ENCODE results near the gene BRCC3.

BRCC3 gene

GRCh38 chrX:155086961-155087735 lies 15.8 kb downstream of the BRCC3 start:
- no peak overlapping the region for H3K27ac ChIP-seq
- TF ChIP-seq CTCF (conservative IDR thresholded peaks at IDR 0.05) = no peak

GRCh38 chrX:155094468-155095061 lies 23.3 kb downstream of the BRCC3 start:
- TF ChIP-seq CTCF (conservative IDR thresholded peaks at IDR 0.05) = peak; percentile 79
- H3K27ac ChIP-seq = no peak overlapping the region

GRCh38 chrX:155105919-155106318 lies 34.6 kb downstream of the BRCC3 start:
- no peak overlapping the region for H3K27ac ChIP-seq
- no peak for TF ChIP-seq CTCF (conservative IDR thresholded peaks at IDR 0.05)

GRCh38 chrX:155108427-155108826 lies 37.1 kb downstream of the BRCC3 start:
- TF ChIP-seq CTCF (conservative IDR thresholded peaks at IDR 0.05) = no peak
- H3K27ac ChIP-seq = no peak overlapping the region

GRCh38 chrX:155112171-155112570 lies 40.9 kb downstream of the BRCC3 start:
- no peak for TF ChIP-seq CTCF (conservative IDR thresholded peaks at IDR 0.05)
- no peak overlapping the region for H3K27ac ChIP-seq

GRCh38 chrX:155113097-155113496 lies 41.8 kb downstream of the BRCC3 start:
- no peak for TF ChIP-seq CTCF (conservative IDR thresholded peaks at IDR 0.05)

GRCh38 chrX:155115174-155115819 lies 44.0 kb downstream of the BRCC3 start:
- TF ChIP-seq CTCF (conservative IDR thresholded peaks at IDR 0.05) = no peak
- no peak overlapping the region for H3K27ac ChIP-seq

More at GRCh38 chrX:155113097-155113496, 41.8 kb downstream of the BRCC3 start:
- no peak overlapping the region for H3K27ac ChIP-seq

Data from VCaP (cell line).